Loucy (cell line): ENCODE measurements around the gene SPINT4.

ENCODE experiments used
- H2AFZ ChIP-seq: fragments of 200-600 bp; sonication (generic); 2 replicates; pipeline ENCODE4 v1.6.0; 2016; ENCODE audit warnings: antibody characterized with exemption, mild to moderate bottlenecking, low read length, moderate library complexity
- H3F3A ChIP-seq: fragments of 200-600 bp; 2 replicates; pipeline ENCODE4 v1.6.0; 2016; ENCODE audit warnings: antibody characterized with exemption, low read depth, mild to moderate bottlenecking
- H3K27me3 ChIP-seq: fragments of 200-600 bp; sonication (generic); 2 replicates; pipeline ENCODE4 v1.6.1; 2014; ENCODE audit warnings: low read length, mild to moderate bottlenecking; ENCODE audit not compliant: insufficient read depth, poor library complexity, severe bottlenecking
- H3K36me3 ChIP-seq: fragments of 200-600 bp; sonication (generic); 2 replicates; pipeline ENCODE4 v1.6.1; 2016; ENCODE audit warnings: low read length; ENCODE audit not compliant: insufficient read depth
- H3K4me1 ChIP-seq: fragments of 200-600 bp; sonication (generic); 2 replicates; pipeline ENCODE4 v1.5.1; 2014; ENCODE audit warnings: low read length, mild to moderate bottlenecking; ENCODE audit not compliant: insufficient read depth, poor library complexity, severe bottlenecking
- H3K4me2 ChIP-seq: fragments of 200-600 bp; sonication (generic); 2 replicates; pipeline ENCODE4 v1.6.0; 2014; ENCODE audit warnings: antibody characterized with exemption, low read length, low read depth, mild to moderate bottlenecking; ENCODE audit not compliant: poor library complexity, severe bottlenecking
- H3K4me3 ChIP-seq: fragments of 200-600 bp; sonication (generic); 2 replicates; pipeline ENCODE4 v1.5.1; 2014; ENCODE audit warnings: low read length, mild to moderate bottlenecking, mixed read lengths; ENCODE audit not compliant: poor library complexity, severe bottlenecking
- H3K79me2 ChIP-seq: fragments of 200-600 bp; sonication (generic); 2 replicates; pipeline ENCODE4 v1.6.1; 2014; ENCODE audit warnings: low read length; ENCODE audit not compliant: insufficient read depth
- H3K9ac ChIP-seq: fragments of 200-600 bp; sonication (generic); 2 replicates; pipeline ENCODE4 v1.6.0; 2014; ENCODE audit warnings: mild to moderate bottlenecking, low read depth, low read length, moderate library complexity; ENCODE audit not compliant: poor library complexity, severe bottlenecking
- H3K9me2 ChIP-seq: fragments of 200-600 bp; sonication (generic); replicated peaks from 2 replicates; pipeline ENCODE4 v1.6.1; 2016; ENCODE audit warnings: low read depth, low read length, mixed read lengths
- H3K9me3 ChIP-seq: fragments of 200-600 bp; sonication (generic); 2 replicates; pipeline ENCODE4 v1.6.1; 2014; ENCODE audit warnings: mild to moderate bottlenecking, antibody characterized with exemption, low read length, low read depth; ENCODE audit not compliant: insufficient read depth
- H4K20me1 ChIP-seq: fragments of 200-600 bp; sonication (generic); 2 replicates; pipeline ENCODE4 v1.6.0; 2014; ENCODE audit warnings: antibody characterized with exemption, low read length, mild to moderate bottlenecking; ENCODE audit not compliant: insufficient read depth, poor library complexity, severe bottlenecking
- EZH2phosphoT487 ChIP-seq: fragments of 200-600 bp; IDR thresholded peaks from 2 replicates; pipeline ENCODE4 v1.6.1; 2018; ENCODE audit warnings: antibody characterized with exemption, mild to moderate bottlenecking, moderate library complexity, borderline replicate concordance
- TF ChIP-seq, protein P1 (sequence below): fragments of 200-600 bp; sonication (generic); conservative IDR thresholded peaks from 2 replicates; pipeline ENCODE4 v1.5.1; 2014; ENCODE audit warnings: mild to moderate bottlenecking, antibody characterized with exemption, low read length

The SPINT4 gene

DNA sequence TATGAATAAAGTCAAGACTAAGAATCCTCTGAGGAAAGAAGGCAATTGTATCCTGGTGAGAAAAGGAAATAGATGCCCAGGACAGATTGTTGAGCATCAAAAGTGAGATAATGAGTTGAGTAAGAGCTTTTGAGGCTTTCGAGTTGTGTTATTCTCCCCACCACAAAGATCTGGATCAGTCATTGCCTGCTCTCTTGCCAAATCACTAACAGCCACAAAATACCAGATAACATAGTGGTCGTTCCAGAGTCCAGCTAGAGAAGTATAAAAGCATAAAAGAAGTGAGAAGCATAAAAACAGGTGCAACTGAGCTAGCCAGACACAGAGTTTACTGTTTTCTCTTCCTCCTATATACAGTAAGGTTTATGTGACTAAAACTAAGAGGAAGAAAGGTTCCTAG is 4.9 kb downstream of the SPINT4 start:
- H3K27me3 ChIP-seq, result no peaks in the 10 kb centered on the region

GRCh38 chr20:45732199-45732598 is 10.1 kb downstream of the SPINT4 start:
- Histone ChIP-seq H3K79me2 (no peaks in the 10 kb centered on the region), H4K20me1 (no peaks in the 10 kb centered on the region), H3K4me2 (no peak overlapping the region), H3K4me3 (no peak overlapping the region), H3K4me1 (no peaks in the 10 kb centered on the region), H3F3A (no peaks in the 10 kb centered on the region), H2AFZ (no peak overlapping the region), H3K9ac (no peak overlapping the region), H3K9me2 (no peaks in the 10 kb centered on the region), H3K27me3 (no peaks in the 10 kb centered on the region), H3K36me3 (no peaks in the 10 kb centered on the region), H3K9me3 (no peaks in the 10 kb centered on the region)
- no peak for TF ChIP-seq EZH2phosphoT487
- TF ChIP-seq, protein P1, sequence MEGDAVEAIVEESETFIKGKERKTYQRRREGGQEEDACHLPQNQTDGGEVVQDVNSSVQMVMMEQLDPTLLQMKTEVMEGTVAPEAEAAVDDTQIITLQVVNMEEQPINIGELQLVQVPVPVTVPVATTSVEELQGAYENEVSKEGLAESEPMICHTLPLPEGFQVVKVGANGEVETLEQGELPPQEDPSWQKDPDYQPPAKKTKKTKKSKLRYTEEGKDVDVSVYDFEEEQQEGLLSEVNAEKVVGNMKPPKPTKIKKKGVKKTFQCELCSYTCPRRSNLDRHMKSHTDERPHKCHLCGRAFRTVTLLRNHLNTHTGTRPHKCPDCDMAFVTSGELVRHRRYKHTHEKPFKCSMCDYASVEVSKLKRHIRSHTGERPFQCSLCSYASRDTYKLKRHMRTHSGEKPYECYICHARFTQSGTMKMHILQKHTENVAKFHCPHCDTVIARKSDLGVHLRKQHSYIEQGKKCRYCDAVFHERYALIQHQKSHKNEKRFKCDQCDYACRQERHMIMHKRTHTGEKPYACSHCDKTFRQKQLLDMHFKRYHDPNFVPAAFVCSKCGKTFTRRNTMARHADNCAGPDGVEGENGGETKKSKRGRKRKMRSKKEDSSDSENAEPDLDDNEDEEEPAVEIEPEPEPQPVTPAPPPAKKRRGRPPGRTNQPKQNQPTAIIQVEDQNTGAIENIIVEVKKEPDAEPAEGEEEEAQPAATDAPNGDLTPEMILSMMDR, result no peak

More for the DNA sequence above, 4.9 kb downstream of the SPINT4 start:
- Histone ChIP-seq H3K9me2 (no peaks in the 10 kb centered on the region), H3K4me1 (no peaks in the 10 kb centered on the region), H4K20me1 (no peaks in the 10 kb centered on the region), H3K36me3 (no peaks in the 10 kb centered on the region), H3K4me3 (no peak overlapping the region), H3K4me2 (no peak overlapping the region), H3K79me2 (no peaks in the 10 kb centered on the region), H3F3A (no peaks in the 10 kb centered on the region), H3K9me3 (no peaks in the 10 kb centered on the region), H3K9ac (no peak overlapping the region), H2AFZ (no peak overlapping the region)
- no peak for TF ChIP-seq EZH2phosphoT487
- TF ChIP-seq, protein P1, result no peak

GRCh38 chr20:45735552-45735951 is 13.4 kb downstream of the SPINT4 start:
- Histone ChIP-seq H3K79me2 (no peaks in the 10 kb centered on the region), H3K27me3 (no peaks in the 10 kb centered on the region), H3K4me2 (no peak overlapping the region), H2AFZ (no peak overlapping the region), H3F3A (no peaks in the 10 kb centered on the region), H3K4me1 (no peaks in the 10 kb centered on the region), H3K9me2 (no peaks in the 10 kb centered on the region), H3K9ac (no peak overlapping the region), H3K9me3 (no peaks in the 10 kb centered on the region), H4K20me1 (no peaks in the 10 kb centered on the region), H3K36me3 (no peaks in the 10 kb centered on the region), H3K4me3 (no peak overlapping the region)
- TF ChIP-seq, protein P1, result no peak
- no peak for TF ChIP-seq EZH2phosphoT487
